Stimulated activated CD8-positive, alpha-beta memory T cell treated with anti-CD3 and anti-CD28 coated beads, Interleukin-2, amount 100 ng/mL, for 48 hours (primary cell): Measurements from ENCODE around the gene CTSL.

Experiments
- DNase-seq, 2 donors: peaks; one replicate each; pipeline ENCODE4 v3.0.0-alpha.2; 2020; ENCODE audit warnings: low read depth in 2 of 2

The CTSL gene

GRCh38 chr9:87701491-87701890 is 24.4 kb upstream of the CTSL start:
- no peak for DNase-seq

- no peak for DNase-seq
Observed at GRCh38 chr9:87701931-87702421, 23.9 kb upstream of the CTSL start.

GRCh38 chr9:87702921-87703320 is 23.0 kb upstream of the CTSL start:
- no peak for DNase-seq

- no peak for DNase-seq
Observed at GRCh38 chr9:87703636-87704276, 22.2 kb upstream of the CTSL start.

GRCh38 chr9:87704342-87704741 is 21.6 kb upstream of the CTSL start:
- DNase-seq = no peak

- DNase-seq = no peak
Observed at GRCh38 chr9:87706066-87706739, 19.7 kb upstream of the CTSL start.

GRCh38 chr9:87707805-87708506 is 18.0 kb upstream of the CTSL start:
- DNase-seq = no peak

- DNase-seq = no peak
Observed at GRCh38 chr9:87708546-87708945, 17.4 kb upstream of the CTSL start.

- no peak for DNase-seq
Observed at GRCh38 chr9:87708986-87709728, 16.8 kb upstream of the CTSL start.

GRCh38 chr9:87710443-87710842 is 15.5 kb upstream of the CTSL start:
- no peak for DNase-seq

GRCh38 chr9:87711857-87712800 is 13.8 kb upstream of the CTSL start:
- DNase-seq = no peak

- DNase-seq = no peak
Observed at GRCh38 chr9:87712801-87713277, 13.1 kb upstream of the CTSL start.

- peak in 1 of 2 donors; percentile 15 for DNase-seq
Observed at GRCh38 chr9:87713278-87713987, 12.5 kb upstream of the CTSL start.

GRCh38 chr9:87713988-87714330 is 12.0 kb upstream of the CTSL start:
- DNase-seq = no peak

GRCh38 chr9:87714819-87715218 is 11.1 kb upstream of the CTSL start:
- DNase-seq = no peak

GRCh38 chr9:87716141-87716540 is 9.8 kb upstream of the CTSL start:
- no peak for DNase-seq

- no peak for DNase-seq
Observed at GRCh38 chr9:87717456-87717855, 8.5 kb upstream of the CTSL start.

GRCh38 chr9:87718231-87718630 is 7.7 kb upstream of the CTSL start:
- DNase-seq = no peak

- DNase-seq = no peak
Observed at GRCh38 chr9:87718852-87719612, 6.9 kb upstream of the CTSL start.

GRCh38 chr9:87720173-87720572 is 5.7 kb upstream of the CTSL start:
- no peak for DNase-seq
